K562 (cell line): ENCODE results near the gene SLC30A7. TPM values are rescaled to one million over a fixed set of nuclear protein-coding genes. Genes with fewer than 3 reads are reported as not detected.

ENCODE experiments used
- CEBPZ ChIP-seq: fragments of 150-350 bp; IDR thresholded peaks from 2 replicates; pipeline ENCODE4 v1.6.1; 2014; ENCODE audit warnings: low read depth, mild to moderate bottlenecking, low read length, borderline replicate concordance
- KAT7 ChIP-seq: sonication (generic); formaldehyde crosslinking; IDR thresholded peaks from 2 replicates; pipeline ENCODE4 v1.8.0; 2022; ENCODE audit warnings: missing genetic modification reagents, mild to moderate bottlenecking, borderline replicate concordance
- KDM1A ChIP-seq, 2 experiments: fragments of 450-650 bp; IDR thresholded peaks; 2 replicates each; pipeline ENCODE4 v1.6.1; 2016; ENCODE audit warnings: mild to moderate bottlenecking in 2 of 2
- USF2 ChIP-seq: sonication (generic); formaldehyde crosslinking; IDR thresholded peaks from 2 replicates; pipeline ENCODE4 v1.5.0; 2020; ENCODE audit warnings: missing genetic modification reagents
- ZMIZ1 ChIP-seq, 2 experiments: fragments of 150-350 bp in 1 of 2; IDR thresholded peaks; 2 replicates each; pipeline ENCODE4 v1.6.1; 2012 to 2016; ENCODE audit warnings: low read depth in 2 of 2, low read length in 2 of 2, mild to moderate bottlenecking in 1 of 2, moderate library complexity in 1 of 2
- ZNF57 ChIP-seq: fragments of 450-650 bp; formaldehyde crosslinking; IDR thresholded peaks from 2 replicates; pipeline ENCODE4 v1.4.0; 2020; ENCODE audit warnings: mild to moderate bottlenecking, moderate library complexity
- polyA plus RNA-seq, 8 experiments: library from polyadenylated mRNA; depleted of rRNA in 4 of 8; stranded (reverse) in 5 of 8; unstranded in 3 of 8; fragments of >200 nt; fragmentation: Nextera tagmentation in 2 of 8; fragmentation: Illumina TruSeq in 1 of 8; extraction: Ambion mirVana in 2 of 8; extraction: Trizol in 1 of 8; gene quantifications; 2 replicates each; pipeline versions ENCODE4 v1.2.1 to v1.2.3, GENCODE V29; 2011 to 2014; ENCODE audit warnings: inconsistent platforms in 1 of 8, missing spikeins in 1 of 8
- total RNA-seq, 7 experiments: library from RNA; depleted of rRNA in 6 of 7; stranded (reverse); fragments of >200 nt in 6 of 7; fragmentation: Illumina TruSeq in 2 of 7; extraction: Trizol in 2 of 7; gene quantifications; 2 replicates each; pipeline versions ENCODE4 v1.2.1 to v1.2.3, GENCODE V29; 2011 to 2021; ENCODE audit warnings: low replicate concordance in 1 of 7

SLC30A7 gene
- total and polyA plus RNA-seq, 9 of the 15 experiments (the other 6 are each of a cell fraction or from before 2014, with no cell fraction given) = 3.5 to 17.1 (median 7.2) TPM

GRCh38 chr1:101003012-101003650 is 107.2 kb downstream of the SLC30A7 start (continued):
- TF ChIP-seq ZMIZ1 (IDR thresholded peaks at IDR 0.05; ENCODE audit: low read depth in 2 of 2, low read length in 2 of 2) (no peak), USF2 (no peak), KAT7 (no peak), KDM1A (IDR thresholded peaks at IDR 0.05) (no peak), CEBPZ (no peak), ZNF57 (CRISPR knock-in tag) (no peak)
